HCT116 (cell line): ENCODE results near the gene PRMT2. TPM values are rescaled to one million over a fixed set of nuclear protein-coding genes. Genes with fewer than 3 reads are reported as not detected.

Experiments used
- ATAC-seq: fragments of 200-7000 bp; cut with Tn5 transposase; 2 replicates; pipeline ENCODE4 v1.9.1; 2020; ENCODE audit warnings: mild to moderate bottlenecking, moderate library complexity
- BruUV-seq: library from RNA; stranded (reverse); fragments of 400-500 nt; replicated peaks from 2 replicates; lab custom pipeline; 2021; lab: Mats Ljungman, UMichigan
- CTCF ChIA-PET: fragments of 300-600 bp; sonication (Branson Sonifier 250); formaldehyde crosslinking; loops from one replicate; lab custom pipeline; 2021; ENCODE audit warnings: antibody characterized with exemption; lab: Charles Lee
- POLR2A ChIA-PET: fragments of 300-600, 350-600 bp; sonication (Branson Sonifier 250); formaldehyde crosslinking; loops from one replicate; lab custom pipeline; 2021; ENCODE audit warnings: antibody characterized with exemption; lab: Charles Lee
- RAD21 ChIA-PET, 2 experiments: fragments of 300-600 bp; sonication (Branson Sonifier 250); formaldehyde crosslinking; loops; one replicate each; lab custom pipeline; 2023; ENCODE audit warnings: low total read pairs in 2 of 2; ENCODE audit not compliant: uncharacterized antibody in 2 of 2, unreplicated experiment in 2 of 2, low non-redundant PET in 1 of 2; lab: Charles Lee
- DNase-seq: peaks from one replicate; pipeline ENCODE4 v3.0.0-alpha.2; 2010; ENCODE audit warnings: low read depth, low spot score
- H2AFZ ChIP-seq: fragments of 200-600 bp; shearing (Covaris generic), sonication (generic); 2 replicates; pipeline ENCODE4 v1.6.1; 2017; ENCODE audit warnings: low read depth, mixed run types, mixed read lengths, antibody characterized with exemption, low read length; ENCODE audit not compliant: poor library complexity, severe bottlenecking
- H3K27ac ChIP-seq: 2 replicates; pipeline ENCODE4 v1.5.1; 2012; ENCODE audit warnings: low read depth, low read length
- H3K27me3 ChIP-seq: fragments of 200-600 bp; sonication (generic); 2 replicates; pipeline ENCODE4 v1.6.1; 2016; ENCODE audit warnings: mixed run types, low read length, mixed read lengths; ENCODE audit not compliant: insufficient read depth
- H3K36me3 ChIP-seq, 2 experiments: fragments of 200-500 bp in 1 of 2; fragments of 200-600 bp in 1 of 2; sonication (Bioruptor generic) in 1 of 2; sonication (generic) in 1 of 2; 2 replicates each; pipeline versions ENCODE4 v1.5.1 to v1.6.1; 2014 to 2016; ENCODE audit warnings: low read length in 2 of 2, inconsistent platforms in 1 of 2, mixed read lengths in 1 of 2, mixed run types in 1 of 2; ENCODE audit not compliant: insufficient read depth in 2 of 2, control insufficient read depth in 1 of 2
- H3K4me1 ChIP-seq, 2 experiments: fragments of 200-600 bp in 1 of 2; sonication (generic) in 1 of 2; 2 replicates each; pipeline versions ENCODE4 v1.5.1 to v1.6.1; 2012 to 2017; ENCODE audit warnings: low read length in 2 of 2, inconsistent platforms in 1 of 2, mild to moderate bottlenecking in 1 of 2, mixed read lengths in 1 of 2, mixed run types in 1 of 2, moderate library complexity in 1 of 2; ENCODE audit not compliant: insufficient read depth in 2 of 2, control insufficient read depth in 1 of 2
- H3K4me2 ChIP-seq: fragments of 200-600 bp; sonication (generic); 2 replicates; pipeline ENCODE4 v1.6.1; 2017; ENCODE audit warnings: mixed run types, low read length, mixed read lengths
- H3K4me3 ChIP-seq, 2 experiments: fragments of 200-600 bp in 1 of 2; sonication (generic) in 1 of 2; replicated peaks in 1 of 2; 2 replicates each; pipeline ENCODE4 v1.5.1; 2011 to 2016; ENCODE audit warnings: low read length in 2 of 2, control low read depth in 1 of 2, low read depth in 1 of 2, mild to moderate bottlenecking in 1 of 2, mixed read lengths in 1 of 2, mixed run types in 1 of 2
- H3K79me2 ChIP-seq: fragments of 200-600 bp; sonication (generic); 2 replicates; pipeline ENCODE4 v1.6.1; 2017; ENCODE audit warnings: mild to moderate bottlenecking, mixed run types, low read length, moderate library complexity, mixed read lengths; ENCODE audit not compliant: insufficient read depth
- H3K9ac ChIP-seq: fragments of 200-600 bp; sonication (generic); 2 replicates; pipeline ENCODE4 v1.6.1; 2016; ENCODE audit warnings: low read length, mixed read lengths
- H3K9me2 ChIP-seq: fragments of 200-600 bp; sonication (generic), shearing (Covaris generic); 2 replicates; pipeline ENCODE4 v1.6.1; 2017; ENCODE audit warnings: mixed run types, mild to moderate bottlenecking, moderate library complexity; ENCODE audit not compliant: insufficient read depth
- H3K9me3 ChIP-seq, 2 experiments: fragments of 200-500 bp in 1 of 2; fragments of 200-600 bp in 1 of 2; sonication (Bioruptor generic) in 1 of 2; sonication (generic) in 1 of 2; 2 replicates each; pipeline ENCODE4 v1.6.1; 2014 to 2017; ENCODE audit warnings: low read length in 2 of 2, mixed read lengths in 2 of 2, inconsistent platforms in 1 of 2, low read depth in 1 of 2, mild to moderate bottlenecking in 1 of 2, mixed run types in 1 of 2, moderate library complexity in 1 of 2; ENCODE audit not compliant: control insufficient read depth in 1 of 2, insufficient read depth in 1 of 2
- H4K20me1 ChIP-seq: fragments of 200-600 bp; sonication (generic), shearing (Covaris generic); 2 replicates; pipeline ENCODE4 v1.6.1; 2017; ENCODE audit warnings: mixed run types, mild to moderate bottlenecking, moderate library complexity; ENCODE audit not compliant: insufficient read depth
- CEBPB ChIP-seq: IDR thresholded peaks from 2 replicates; pipeline ENCODE4 v1.6.1; 2012; ENCODE audit warnings: low read depth
- JUND ChIP-seq: IDR thresholded peaks from 2 replicates; pipeline ENCODE4 v1.6.1; 2012
- POLR2AphosphoS5 ChIP-seq: IDR thresholded peaks from 2 replicates; pipeline ENCODE4 v1.6.1; 2011; ENCODE audit warnings: mild to moderate bottlenecking, low read depth, low read length, moderate library complexity
- RAD21 ChIP-seq: IDR thresholded peaks from 2 replicates; pipeline ENCODE4 v1.6.1; 2012; ENCODE audit warnings: low read depth, mild to moderate bottlenecking
- REST ChIP-seq: IDR thresholded peaks from 2 replicates; pipeline ENCODE4 v1.6.1; 2012; ENCODE audit warnings: low read depth
- SIN3A ChIP-seq: IDR thresholded peaks from 2 replicates; pipeline ENCODE4 v1.6.1; 2012; ENCODE audit warnings: low read depth
- SP1 ChIP-seq: IDR thresholded peaks from 2 replicates; pipeline ENCODE4 v1.6.1; 2012; ENCODE audit warnings: low read depth
- SRF ChIP-seq: IDR thresholded peaks from 2 replicates; pipeline ENCODE4 v1.6.1; 2012; ENCODE audit warnings: low read depth
- ZNF274 ChIP-seq: fragments of 200-500 bp; sonication (Bioruptor generic); IDR thresholded peaks from 2 replicates; pipeline ENCODE4 v1.6.1; 2014; ENCODE audit warnings: mild to moderate bottlenecking, low read depth, low read length, inconsistent platforms
- intact Hi-C: fragments of 100-400 bp; cut with micrococcal nuclease; formaldehyde crosslinking; loops from 2 replicates; pipeline ENCODE4 v1.10.0; 2022
- total RNA-seq: library from RNA; stranded (reverse); gene quantifications from one replicate; pipeline ENCODE4 v1.2.1, GENCODE V29; 2021; ENCODE audit not compliant: unreplicated experiment

PRMT2 gene
- total RNA-seq, 1 experiment from 2014 or later: 59.1 TPM

- DNase-seq (no peak), ATAC-seq (no peak)
- Histone ChIP-seq H3K4me3 (no peak overlapping the region), H3K4me1 (no peaks in the 10 kb centered on the region), H3K79me2 (no peaks in the 10 kb centered on the region), H2AFZ (no peak overlapping the region), H3K27me3 (no peaks in the 10 kb centered on the region), H3K4me2 (no peak overlapping the region), H3K27ac (no peak overlapping the region), H3K9me2 (no peaks in the 10 kb centered on the region), H4K20me1 (no peaks in the 10 kb centered on the region), H3K36me3 (no peaks in the 10 kb centered on the region), H3K9me3 (peaks cover 0 to 6% of the 10 kb centered on the region in 2 experiments; a peak in 2 of 4 replicates), H3K9ac (no peak overlapping the region)
- no TSS peak for BruUV-seq
- ChIA-PET RAD21 (no interaction called here), CTCF (interaction anchor here (1.3 kb wide), 1 partner anchor 18 kb away, joined by 3 read pairs; no protein-coding TSS in a partner anchor), POLR2A (no interaction called here)
- intact Hi-C loops: no loop called here
- no peak for TF ChIP-seq CEBPB
- no peak for TF ChIP-seq SRF
- TF ChIP-seq RAD21: no peak
- no peak for TF ChIP-seq POLR2AphosphoS5
- TF ChIP-seq SP1: no peak
- TF ChIP-seq ZNF274: no peak
- TF ChIP-seq REST: no peak
- no peak for TF ChIP-seq JUND
- TF ChIP-seq SIN3A: no peak
Measured at GRCh38 chr21:46621457-46622182, 13.9 kb upstream of the PRMT2 start.
